Lung microvascular endothelial cell (primary cell): ENCODE measurements around the gene COX5A. TPM values are rescaled to one million over a fixed set of nuclear protein-coding genes. Genes with fewer than 3 reads are reported as not detected.

Source experiments
- DNase-seq, 2 donors: peaks; one replicate each; pipeline versions ENCODE4 v3.0.0 to v3.0.0-alpha.2; 2010; ENCODE audit warnings: low read depth in 2 of 2
- total RNA-seq: library from RNA; depleted of rRNA; stranded (reverse); fragments of >200 nt; gene quantifications from 2 replicates; pipeline ENCODE4 v1.2.1, GENCODE V29; 2014

COX5A gene
- total RNA-seq: 55.0 and 61.5 TPM in 2 replicates

DNA sequence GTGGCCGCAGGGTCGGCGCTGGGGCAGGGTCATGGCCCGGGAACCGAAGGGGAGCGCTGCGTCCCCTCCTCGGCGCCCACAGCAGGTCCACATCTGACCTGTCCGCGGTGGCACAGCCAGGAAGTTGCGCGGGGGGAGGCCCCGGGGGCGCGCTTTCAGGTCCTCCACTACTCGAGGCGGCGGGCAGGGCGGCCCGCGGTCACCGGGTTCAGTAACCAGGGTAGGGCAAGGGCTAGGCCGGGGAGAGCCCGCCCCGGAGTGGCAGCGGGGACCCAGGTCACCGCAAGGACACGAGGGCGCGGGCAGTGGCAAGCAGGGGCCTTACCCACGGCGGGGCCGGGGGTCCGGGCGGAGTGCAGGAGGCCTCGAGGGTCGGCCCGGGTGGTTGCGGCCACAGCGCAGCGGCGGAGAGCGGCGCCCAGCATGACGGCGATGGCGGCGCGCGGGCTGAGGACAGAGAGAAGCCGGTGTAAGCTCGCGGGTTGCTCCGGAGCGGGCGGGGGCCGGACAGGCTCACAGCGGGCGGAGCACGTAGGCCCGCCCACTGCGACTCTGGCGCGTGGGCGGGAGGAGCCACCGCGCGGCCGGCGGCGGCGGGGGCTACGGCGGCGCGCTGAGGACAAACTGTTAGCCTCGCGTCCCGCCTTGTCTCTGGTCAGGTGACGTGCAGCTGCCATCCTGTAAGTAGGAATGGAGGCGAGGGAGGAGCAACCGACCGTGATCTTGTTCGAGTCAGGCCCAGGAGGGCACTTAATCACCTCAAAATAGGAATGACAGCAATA is at the start of gene COX5A:
TSS of gene COX5A (minus strand) at position 484 of the 782 bp plus-strand sequence. CDS start at position 425, 59 bp downstream.
- peak; percentile 97 to 98 for DNase-seq

DNA sequence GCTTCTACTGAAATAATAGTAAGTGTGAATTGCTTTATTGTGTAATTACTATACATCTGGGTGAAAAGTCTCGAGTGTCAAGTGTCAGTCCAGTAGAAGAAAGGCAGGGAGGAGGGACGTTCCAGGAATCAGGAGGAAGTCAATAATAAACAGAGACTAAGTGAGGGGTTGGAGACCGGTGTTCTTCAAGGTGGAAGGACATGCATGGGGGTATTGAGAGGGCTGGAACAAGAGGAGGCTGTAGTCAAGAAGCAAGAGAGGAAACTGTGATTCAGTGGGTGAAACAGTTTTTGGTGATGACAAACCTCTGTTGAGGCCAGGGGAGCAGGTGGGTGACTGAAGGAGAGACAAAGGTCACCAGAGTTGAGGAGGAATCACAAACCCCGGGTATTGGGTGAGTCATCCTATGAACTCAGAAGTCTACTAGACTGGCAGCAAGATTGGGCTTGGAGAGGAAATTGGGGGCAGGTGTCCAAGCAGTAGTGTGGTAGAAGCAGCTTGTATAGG is 45.9 kb upstream of the COX5A start:
- peak in 1 of 2 donors; percentile 57 for DNase-seq

DNA sequence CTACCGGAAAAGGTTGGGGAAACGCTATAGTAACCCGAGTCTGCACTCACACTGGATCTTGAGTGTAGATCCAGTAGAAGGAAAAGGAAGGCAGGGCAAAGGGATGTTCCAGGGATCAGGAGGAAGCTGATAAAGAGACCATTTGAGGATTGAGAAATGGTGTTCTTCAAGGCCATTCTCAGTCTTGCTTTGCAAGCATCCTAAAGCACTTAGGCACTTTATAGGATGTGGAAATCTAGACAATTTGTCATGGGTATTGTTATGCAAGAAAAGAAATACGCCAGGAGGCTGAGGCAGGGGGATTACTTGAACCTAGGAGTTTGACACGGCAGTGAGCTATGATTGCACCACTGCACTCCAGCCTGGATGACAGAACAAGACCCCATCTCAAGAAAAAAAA is 44.3 kb upstream of the COX5A start:
- DNase-seq: peak in 1 of 2 donors; percentile 16

DNA sequence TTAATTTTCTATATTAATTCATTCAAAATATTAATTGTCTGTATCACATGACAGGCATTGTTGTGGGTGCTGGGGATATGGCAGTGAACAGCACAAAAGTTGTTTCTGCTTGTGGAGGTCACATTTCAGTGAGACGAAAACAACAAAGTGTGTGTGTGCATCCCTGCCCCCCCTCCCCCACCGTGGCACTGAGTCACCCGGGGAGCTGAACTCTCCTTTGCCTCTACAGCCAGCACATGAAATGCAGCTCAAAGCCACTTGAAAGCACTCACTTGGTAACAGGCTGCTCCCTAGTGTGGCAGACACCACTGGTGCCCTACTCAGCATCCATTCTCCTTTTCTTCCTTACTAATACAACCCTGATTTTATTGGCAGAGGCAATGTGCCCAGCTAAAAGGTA is 40.6 kb upstream of the COX5A start:
- peak in 1 of 2 donors; percentile 48 for DNase-seq

DNA sequence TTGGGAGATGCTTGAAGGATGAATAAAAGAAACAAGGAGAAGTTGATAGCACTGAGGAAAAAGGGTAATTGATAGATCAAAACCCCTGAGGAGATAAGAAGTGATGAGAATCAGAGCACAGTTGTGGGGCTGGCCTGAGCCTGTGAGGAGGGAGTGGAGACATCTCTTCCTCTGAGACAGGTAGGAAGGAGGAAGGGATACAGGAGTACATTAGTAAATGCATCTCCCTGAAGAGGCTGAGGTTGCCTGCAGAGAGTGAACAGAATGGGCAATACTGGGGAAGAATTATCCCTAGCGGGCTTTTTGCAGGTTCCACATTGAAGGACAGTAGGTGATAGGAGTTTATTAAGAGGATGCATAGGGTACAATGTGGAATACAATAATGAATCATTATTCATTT is 40.2 kb upstream of the COX5A start:
- DNase-seq: no peak

DNA sequence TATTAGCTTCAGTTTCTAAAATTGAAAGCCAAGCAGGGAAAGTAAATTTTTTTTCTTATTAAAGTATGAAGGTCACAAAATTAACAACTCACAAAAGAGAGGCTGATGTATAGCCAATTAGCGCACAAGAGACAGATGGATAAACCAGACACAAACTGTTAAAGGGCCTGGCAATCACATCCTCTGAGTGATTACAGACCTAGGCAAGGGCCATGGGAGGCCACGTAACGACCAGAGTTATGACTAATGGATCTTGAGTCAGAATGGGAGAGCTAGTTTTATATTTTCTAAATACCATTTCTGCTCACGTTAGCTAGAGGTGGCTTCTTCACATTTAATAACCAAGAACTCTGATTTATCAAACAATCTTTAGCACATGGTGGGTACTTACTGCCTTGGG is 39.7 kb upstream of the COX5A start:
- peak in 1 of 2 donors; percentile 45 for DNase-seq

DNA sequence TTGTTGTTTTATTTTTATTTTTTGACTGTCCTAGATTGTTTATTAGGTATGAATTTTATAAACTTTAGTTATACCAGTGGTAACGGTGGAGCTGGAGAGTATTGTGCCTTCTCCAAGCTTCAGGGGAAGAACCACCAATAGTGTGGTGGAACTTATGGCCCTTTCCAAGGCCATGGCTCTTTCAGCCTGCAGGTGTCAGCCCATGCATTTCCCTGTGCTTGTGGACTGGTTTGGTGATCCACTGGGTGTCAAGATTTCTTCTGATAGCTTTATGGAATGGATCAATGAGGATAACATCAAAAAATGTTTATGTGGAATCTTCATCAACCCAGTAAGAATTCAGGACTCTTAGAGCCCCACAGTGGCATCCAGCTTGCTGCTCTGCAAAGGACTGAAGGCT is 38.3 kb upstream of the COX5A start:
- DNase-seq: no peak

DNA sequence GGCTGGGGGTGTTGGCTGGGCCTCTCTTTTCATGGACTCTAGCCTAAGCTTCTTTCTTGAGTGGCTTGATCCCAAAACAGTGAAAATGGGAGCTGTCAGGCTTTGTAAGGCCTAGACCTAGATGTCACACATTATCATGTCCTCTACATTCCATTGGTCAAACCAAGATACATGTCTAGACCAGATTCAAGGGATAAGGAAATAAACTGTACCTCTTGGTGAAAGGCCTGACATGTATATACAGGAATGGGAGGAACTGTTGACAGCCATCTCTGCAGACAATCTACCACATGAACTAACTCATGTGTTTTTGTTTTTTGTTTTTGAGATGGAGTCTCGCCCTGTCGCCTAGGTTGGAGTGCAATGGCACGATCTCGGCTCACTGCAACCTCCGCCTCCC is 29.8 kb upstream of the COX5A start:
- DNase-seq: no peak

DNA sequence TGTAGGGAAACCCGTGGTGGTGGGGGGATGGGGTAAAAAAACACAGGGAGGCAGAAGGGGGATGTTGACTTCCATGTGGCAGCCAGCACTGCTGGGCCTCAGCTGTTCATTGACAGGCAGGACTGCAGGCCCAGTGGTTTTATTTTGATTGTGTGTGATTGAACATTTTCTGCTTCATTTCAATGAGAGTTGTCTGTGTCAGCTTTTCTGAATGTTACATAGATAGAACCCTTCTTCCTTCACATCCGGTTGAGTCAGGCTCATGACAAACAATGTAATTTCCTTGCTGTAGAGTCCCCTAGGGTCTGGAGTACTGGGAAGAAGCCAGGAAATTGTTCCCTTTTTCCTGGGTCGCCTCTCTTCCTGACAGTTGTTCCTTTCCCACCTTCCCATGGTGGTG is 26.9 kb upstream of the COX5A start:
- DNase-seq: peak; percentile 83 to 93

DNA sequence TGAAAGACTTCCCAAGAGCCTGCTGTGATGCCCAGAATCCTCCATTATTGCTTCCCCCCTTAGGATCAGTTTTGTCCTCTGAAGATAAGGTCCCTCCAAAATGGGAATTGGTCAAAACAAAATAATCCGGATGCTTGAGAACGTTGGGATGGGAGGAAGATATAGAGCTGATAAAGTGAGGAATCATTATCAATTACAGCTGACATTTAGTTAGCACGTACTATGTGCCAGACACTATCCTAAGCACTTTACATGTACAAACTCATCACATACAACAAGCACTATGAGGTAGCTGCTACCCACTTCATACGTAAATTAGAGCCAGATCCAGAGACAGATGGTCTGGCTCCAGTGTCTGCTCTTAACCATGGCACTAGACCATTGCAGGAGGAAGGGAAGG is 25.3 kb upstream of the COX5A start:
- DNase-seq: no peak

DNA sequence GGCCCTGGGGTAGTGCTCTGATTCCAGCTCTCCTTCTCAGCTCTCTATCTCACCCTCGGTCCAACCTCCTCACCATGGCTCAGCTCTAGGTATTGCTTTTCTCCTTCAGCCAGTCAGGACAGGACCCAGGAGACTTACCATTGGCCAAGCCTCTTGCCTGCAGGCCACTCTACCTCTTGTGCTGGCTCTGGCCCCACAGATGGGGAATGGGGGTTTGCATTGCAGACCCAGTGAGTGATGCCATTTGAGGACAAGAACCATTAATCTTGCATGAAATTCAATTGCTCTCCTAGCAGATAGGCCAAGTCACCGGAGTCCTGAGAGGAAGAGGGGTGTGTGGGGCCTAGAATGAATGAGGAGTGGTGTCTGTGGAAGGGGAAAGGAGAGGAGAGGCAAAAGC is 24.8 kb upstream of the COX5A start:
- DNase-seq: no peak

DNA sequence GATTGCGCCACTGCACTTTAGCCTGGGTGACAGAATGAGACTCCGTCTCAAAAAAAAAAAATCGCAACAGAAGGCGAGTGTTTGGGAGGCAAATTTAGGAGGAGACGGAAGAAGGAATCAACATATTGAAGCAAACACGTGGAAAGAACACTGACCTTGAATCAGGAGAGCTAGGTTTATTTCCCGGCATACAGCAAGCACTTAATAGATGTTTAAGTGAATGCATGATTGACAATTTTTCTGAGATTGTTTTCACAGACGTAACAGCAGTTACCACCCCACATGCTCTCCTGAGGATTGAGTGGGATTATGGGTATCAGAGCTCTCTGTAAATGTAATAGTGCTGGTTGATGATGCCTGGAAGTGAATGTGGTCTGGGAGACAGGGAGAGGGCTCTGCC is 24.3 kb upstream of the COX5A start:
- DNase-seq: no peak

DNA sequence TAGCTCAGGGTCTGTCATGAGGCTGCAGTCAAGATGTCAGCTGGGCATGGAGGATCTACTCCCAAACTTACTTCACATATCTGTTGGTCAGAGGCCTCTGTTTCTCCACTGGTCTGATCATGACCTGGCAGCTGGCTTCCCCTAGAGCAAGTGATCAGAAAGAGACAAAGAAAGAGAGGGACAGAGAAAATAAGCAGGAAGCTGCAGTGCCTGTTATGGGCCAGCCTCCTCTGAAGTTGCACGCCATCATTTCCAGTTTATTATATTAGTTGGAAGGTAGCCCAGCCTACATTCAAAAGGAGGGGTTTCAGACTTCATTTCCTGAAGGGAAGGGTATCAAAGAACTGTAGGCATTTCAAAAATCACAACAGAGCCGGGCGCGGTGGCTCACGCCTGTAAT is 23.7 kb upstream of the COX5A start:
- DNase-seq: peak; percentile 67 to 91

DNA sequence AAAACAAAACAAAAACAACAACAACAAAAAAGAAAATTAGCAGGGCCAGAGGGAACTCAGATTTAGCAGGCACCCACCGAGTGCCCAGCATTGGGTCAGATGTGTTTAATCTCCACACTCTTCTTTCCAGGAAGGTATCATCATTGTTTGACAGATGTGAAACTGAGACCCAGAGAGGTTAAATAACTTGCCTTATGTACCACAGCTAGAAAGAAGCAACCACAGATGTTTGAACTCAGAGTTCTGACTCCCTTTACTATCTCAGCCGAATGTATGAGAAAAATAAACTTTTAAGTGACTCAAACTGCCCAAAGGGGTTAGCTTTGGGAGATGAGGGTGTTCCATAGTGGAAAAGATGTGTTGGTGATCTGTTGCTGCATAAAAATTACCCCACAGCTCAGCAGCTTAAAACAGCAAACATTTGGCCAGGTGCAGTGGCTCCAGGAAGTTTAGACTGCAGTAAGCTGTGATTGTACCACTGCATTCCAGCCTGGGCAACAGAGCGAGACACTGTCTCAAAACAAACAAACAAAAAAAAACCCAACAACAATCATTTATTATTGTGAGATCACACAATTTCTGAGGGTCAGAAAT is 23.2 kb upstream of the COX5A start:
- peak; percentile 39 to 89 for DNase-seq

DNA sequence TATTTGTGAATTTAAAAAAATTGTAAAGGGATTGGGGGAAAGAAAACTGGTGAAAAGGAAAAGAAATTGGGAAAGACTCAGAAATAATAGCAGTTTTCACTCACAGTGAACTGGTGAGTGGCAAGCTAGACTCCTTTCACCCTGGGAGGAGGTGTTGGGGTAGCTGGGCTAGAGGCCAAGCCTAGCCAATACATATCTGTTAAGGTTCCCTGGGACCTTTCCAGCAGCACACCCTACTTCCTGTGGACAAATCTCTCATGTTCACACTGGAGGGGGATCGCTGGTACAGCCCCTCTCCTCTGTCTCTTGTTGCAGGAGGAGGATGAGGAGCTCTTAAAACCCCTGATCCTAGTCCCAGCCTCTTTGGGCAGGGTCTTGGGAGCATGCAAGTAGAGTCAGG is 22.4 kb upstream of the COX5A start:
- no peak for DNase-seq

DNA sequence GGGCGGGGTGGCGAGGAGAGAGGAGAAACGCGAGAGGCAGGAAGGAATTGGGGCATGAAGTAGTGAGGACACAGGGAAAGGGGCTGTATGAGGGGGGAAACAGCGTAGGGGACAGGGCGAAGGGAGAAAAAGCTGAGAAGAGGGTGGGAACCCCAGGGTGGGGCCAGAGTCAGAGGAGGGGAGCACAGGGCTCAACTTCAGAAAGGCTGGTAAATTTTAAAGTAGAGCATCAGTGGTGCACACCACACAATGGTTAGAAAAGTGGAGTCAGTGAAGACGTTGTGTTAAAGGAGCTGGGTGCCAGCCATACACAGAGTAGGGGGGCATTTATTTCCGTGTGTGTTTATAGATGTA is 21.7 kb upstream of the COX5A start:
- DNase-seq: no peak

DNA sequence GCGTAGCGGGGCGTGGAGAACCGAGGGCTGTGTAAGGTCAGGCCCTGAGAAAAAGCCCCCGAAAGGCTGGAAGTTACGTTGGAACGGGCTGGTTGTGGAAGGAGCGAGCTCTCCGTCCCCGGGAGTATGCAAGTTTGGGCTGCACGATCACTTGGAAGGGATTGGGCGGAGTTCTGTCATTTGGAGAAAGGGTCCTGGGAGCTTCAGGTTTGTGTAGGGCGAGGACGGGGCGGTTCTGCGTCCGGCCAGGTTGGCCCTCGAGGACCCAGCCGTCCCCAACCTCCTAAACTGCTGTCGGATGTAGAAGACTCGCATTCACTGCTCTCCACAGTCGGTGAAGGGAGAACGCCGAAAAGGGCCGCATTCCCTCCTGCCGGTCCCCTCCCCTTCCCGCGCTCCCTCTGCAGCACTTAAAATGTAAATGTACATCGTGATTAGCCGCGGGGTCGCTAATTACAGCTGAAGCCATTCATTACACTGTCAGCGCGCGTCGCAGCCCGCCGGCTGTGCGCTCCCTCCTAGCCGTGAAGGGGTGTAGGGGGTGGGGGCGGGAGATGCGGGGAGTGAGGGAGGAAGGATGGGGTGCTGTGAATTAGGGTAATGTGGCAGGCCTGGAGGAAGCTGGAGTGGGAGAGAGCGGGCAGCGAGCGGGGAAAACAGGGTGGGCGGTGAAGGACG is 21.2 kb upstream of the COX5A start:
- no peak for DNase-seq

DNA sequence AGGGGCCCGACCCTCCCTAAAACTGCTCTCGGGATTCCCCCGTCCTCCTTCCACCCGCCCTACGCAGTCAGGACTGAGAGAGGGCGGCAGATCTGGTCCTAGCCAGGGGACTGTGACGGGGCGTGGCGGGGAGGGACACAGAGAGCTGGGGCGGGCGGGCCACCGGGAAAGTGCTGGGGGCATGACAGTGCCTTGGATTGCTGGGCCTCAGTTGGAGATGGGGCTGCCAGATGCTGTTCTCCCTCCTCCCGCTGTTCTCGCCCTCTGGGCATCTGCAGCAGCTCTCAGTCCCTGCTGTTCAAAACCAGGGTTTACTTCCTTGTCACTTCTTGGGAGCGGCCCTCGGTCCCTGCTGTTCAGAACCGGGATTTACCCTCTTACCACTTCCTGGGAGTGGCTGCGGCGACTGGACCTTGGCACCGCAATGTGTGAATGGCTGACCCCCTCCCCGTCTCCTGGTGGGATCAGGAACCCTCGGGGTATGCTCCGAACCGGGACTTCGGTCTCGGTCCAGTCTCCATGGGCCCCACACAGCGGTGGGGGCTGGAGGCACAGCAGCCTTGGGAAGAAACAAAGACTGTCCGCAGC is 20.5 kb upstream of the COX5A start:
- peak; percentile 35 to 55 for DNase-seq

DNA sequence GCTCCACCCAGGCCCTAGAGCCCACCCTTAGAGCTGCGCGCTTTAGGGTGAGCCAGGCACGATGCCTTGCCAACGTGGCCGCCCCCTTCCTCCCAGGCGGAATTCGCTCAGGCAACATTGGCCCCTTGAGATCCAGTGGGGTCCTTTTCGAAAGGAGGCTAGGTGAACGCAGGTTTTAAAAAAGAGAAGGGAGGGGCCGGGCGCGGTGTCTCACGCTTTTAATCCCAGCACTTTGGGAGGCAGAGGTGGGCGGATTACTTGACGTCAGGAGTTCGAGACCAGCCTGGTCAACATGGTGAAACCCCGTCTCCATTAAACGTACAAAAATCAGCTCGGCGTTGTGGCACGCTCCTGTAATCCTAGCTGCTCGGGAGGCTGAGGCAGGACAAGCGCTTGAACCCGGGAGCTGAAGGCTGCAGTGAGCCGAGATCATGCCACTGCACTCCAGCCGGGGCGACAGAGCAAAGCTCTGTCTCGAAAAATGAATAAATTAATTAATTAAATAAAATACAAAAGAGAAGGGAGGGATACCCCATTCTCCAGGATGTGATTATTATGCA is 19.7 kb upstream of the COX5A start:
- DNase-seq: peak in 1 of 2 donors; percentile 26

DNA sequence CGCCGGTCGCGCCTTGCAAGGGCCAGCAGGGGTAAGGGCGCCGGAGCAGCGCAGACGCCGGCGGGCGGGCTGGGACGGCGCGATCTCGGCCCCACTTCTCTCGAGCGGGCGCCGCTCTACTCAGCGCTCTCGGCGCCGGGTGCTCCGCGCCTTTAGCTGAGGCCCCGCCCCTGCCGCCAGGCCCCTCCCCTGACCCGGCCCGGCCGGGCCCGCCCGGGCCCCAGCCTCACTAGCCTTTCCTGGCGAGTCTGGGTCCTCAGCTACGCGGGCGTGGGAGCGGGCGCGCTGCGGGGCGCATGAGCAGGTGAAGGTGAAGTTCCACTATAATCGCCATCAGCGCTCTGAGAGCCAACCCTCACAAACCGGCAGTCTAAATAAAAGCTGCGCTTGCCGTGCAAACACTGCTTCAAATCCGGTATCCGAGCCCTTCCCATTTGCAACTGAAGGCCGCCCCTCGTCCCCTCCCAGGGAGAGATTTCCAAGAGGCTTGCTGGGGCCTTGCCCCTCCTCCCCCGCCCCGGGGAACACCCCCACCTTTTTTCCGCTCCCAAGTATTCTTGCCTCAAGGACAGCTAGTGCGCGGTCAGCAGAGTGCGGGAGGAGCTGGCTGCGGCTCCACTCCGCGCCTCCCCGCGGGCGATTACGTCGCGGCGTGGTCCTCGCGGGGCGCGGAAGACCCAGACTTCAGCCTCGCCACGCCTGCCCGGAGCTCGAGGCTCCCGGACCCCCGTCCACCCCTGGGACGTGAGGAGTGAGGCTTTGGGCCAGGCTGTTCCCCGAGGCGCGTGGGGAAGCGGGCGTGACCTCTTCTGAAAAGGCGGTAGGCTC is 19.0 kb upstream of the COX5A start, which contains the start of gene RPP25:
TSS of gene RPP25 (minus strand) at position 125 of the 828 bp plus-strand sequence. CDS start 189 bp downstream, outside the sequence.
- DNase-seq: peak; percentile 75 to 82
